ENCODE measurements around the gene PTPA. TPM values are rescaled to one million over a fixed set of nuclear protein-coding genes. Genes with fewer than 3 reads are reported as not detected.
A peak's percentile ranks its signal among the peaks of the same experiment; 100 is the strongest.

The PTPA gene
- total and polyA plus RNA-seq, 9 of the 15 experiments (the other 6 are each of a cell fraction or from before 2014, with no cell fraction given): 1.7 to 121 (median 72.6) TPM

DNA sequence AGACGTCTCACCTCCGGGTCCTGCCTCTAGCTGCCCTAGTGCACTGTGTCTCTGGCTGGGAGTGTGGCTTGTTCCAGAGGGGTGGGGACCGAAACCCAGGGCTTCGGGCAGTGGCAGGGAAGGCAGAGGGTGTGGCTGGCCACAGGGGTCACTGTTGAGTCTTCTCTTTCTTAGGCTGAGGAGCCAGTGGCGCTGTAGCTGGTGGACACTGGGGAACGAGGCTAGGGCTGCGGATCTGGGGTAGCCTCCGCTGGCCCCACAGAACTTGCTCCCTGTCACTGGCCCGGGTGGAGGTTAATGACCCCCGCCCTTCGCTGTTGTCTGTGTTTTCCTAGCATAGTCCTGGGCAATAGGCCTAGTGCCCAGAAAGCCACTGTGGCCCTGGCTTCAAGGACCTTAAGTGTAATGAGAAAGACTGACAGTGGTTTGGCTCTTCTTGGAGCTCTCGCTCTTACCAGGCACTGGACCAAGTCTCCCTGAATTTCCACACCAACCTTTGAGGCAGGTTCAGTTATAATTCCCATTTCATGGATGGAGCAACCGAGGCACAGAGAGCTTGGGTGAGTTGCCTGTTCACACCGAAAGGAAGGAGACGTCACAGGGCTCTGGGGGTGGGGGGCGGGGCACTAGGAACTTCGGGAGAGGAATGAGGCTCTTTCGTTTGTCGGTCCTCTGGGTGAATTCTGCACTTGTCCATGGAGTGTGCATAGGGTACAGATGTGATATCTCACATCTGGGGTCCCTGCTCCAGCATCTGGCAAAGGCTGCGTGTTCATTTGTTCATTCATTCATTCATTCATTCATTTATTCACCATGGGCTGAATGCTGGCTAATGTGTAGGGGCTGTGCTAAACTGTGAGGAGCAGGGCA lies 71.6 kb downstream of the PTPA start (continued):
- TF ChIP-seq CBX3 (IDR thresholded peaks at IDR 0.05; ENCODE audit: borderline replicate concordance in 1 of 2, low read length in 2 of 2): peak in 1 of 2 experiments; percentile 44; a peak in 1 of 3 replicates
- no peak for TF ChIP-seq SMARCA4 (IDR thresholded peaks at IDR 0.05)
- no peak for TF ChIP-seq DMBX1 (CRISPR knock-in tag; IDR thresholded peaks at IDR 0.05; ENCODE audit: borderline replicate concordance)
- no peak for TF ChIP-seq PML (IDR thresholded peaks at IDR 0.05; ENCODE audit: low read length)
- TF ChIP-seq, protein P1, sequence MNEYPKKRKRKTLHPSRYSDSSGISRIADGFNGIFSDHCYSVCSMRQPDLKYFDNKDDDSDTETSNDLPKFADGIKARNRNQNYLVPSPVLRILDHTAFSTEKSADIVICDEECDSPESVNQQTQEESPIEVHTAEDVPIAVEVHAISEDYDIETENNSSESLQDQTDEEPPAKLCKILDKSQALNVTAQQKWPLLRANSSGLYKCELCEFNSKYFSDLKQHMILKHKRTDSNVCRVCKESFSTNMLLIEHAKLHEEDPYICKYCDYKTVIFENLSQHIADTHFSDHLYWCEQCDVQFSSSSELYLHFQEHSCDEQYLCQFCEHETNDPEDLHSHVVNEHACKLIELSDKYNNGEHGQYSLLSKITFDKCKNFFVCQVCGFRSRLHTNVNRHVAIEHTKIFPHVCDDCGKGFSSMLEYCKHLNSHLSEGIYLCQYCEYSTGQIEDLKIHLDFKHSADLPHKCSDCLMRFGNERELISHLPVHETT (CRISPR knock-in tag; conservative IDR thresholded peaks at IDR 0.05 in 1 of 2, IDR thresholded peaks at IDR 0.05 in 1 of 2): no peak
- TF ChIP-seq SMARCC2 (IDR thresholded peaks at IDR 0.05; ENCODE audit: low read depth): no peak
- TF ChIP-seq ZNF696 (CRISPR knock-in tag; conservative IDR thresholded peaks at IDR 0.05): no peak
- TF ChIP-seq SREBF2 (CRISPR knock-in tag; IDR thresholded peaks at IDR 0.05): no peak
- TF ChIP-seq RFX7 (CRISPR knock-in tag; IDR thresholded peaks at IDR 0.05): no peak
- TF ChIP-seq SIN3A (IDR thresholded peaks at IDR 0.05; ENCODE audit: borderline replicate concordance in 2 of 2, control insufficient read depth in 1 of 2, low read depth in 2 of 2, low read length in 2 of 2): no peak
- TF ChIP-seq L3MBTL2 (IDR thresholded peaks at IDR 0.05): peak; percentile 64
- no peak; the same call in 1 of the 2 replicates for TF ChIP-seq FOSL1 (tag; conservative IDR thresholded peaks at IDR 0.05)
- TF ChIP-seq ZBTB7A (IDR thresholded peaks at IDR 0.05; ENCODE audit: borderline replicate concordance, control insufficient read depth, low read depth, low read length): no peak
- TF ChIP-seq SMAD2 (IDR thresholded peaks at IDR 0.05; ENCODE audit: low read depth, low read length): no peak
- TF ChIP-seq KLF6 (CRISPR knock-in tag; IDR thresholded peaks at IDR 0.05; ENCODE audit: borderline replicate concordance): no peak
- no peak for TF ChIP-seq ETS2 (tag; IDR thresholded peaks at IDR 0.05; ENCODE audit: borderline replicate concordance, poor library complexity, severe bottlenecking)
- no peak for TF ChIP-seq RHOXF2B (CRISPR knock-in tag; conservative IDR thresholded peaks at IDR 0.05)
- TF ChIP-seq HSF4 (CRISPR knock-in tag; IDR thresholded peaks at IDR 0.05; ENCODE audit: borderline replicate concordance): no peak
- TF ChIP-seq HCFC1 (IDR thresholded peaks at IDR 0.05; ENCODE audit: low read depth, low read length): no peak
- TF ChIP-seq ZNF586 (CRISPR knock-in tag; conservative IDR thresholded peaks at IDR 0.05): no peak
- TF ChIP-seq, protein P2, sequence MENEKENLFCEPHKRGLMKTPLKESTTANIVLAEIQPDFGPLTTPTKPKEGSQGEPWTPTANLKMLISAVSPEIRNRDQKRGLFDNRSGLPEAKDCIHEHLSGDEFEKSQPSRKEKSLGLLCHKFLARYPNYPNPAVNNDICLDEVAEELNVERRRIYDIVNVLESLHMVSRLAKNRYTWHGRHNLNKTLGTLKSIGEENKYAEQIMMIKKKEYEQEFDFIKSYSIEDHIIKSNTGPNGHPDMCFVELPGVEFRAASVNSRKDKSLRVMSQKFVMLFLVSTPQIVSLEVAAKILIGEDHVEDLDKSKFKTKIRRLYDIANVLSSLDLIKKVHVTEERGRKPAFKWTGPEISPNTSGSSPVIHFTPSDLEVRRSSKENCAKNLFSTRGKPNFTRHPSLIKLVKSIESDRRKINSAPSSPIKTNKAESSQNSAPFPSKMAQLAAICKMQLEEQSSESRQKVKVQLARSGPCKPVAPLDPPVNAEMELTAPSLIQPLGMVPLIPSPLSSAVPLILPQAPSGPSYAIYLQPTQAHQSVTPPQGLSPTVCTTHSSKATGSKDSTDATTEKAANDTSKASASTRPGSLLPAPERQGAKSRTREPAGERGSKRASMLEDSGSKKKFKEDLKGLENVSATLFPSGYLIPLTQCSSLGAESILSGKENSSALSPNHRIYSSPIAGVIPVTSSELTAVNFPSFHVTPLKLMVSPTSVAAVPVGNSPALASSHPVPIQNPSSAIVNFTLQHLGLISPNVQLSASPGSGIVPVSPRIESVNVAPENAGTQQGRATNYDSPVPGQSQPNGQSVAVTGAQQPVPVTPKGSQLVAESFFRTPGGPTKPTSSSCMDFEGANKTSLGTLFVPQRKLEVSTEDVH (IDR thresholded peaks at IDR 0.05; ENCODE audit: low read depth, partially characterized antibody): no peak
- no peak for TF ChIP-seq SMAD1 (IDR thresholded peaks at IDR 0.05; ENCODE audit: low read depth, low read length, partially characterized antibody)
- TF ChIP-seq BDP1 (IDR thresholded peaks at IDR 0.05; ENCODE audit: insufficient read depth, insufficient read length): no peak
- TF ChIP-seq NFE2 (IDR thresholded peaks at IDR 0.05; ENCODE audit: low read depth): no peak
- no peak for TF ChIP-seq ZNF561 (CRISPR knock-in tag; conservative IDR thresholded peaks at IDR 0.05)
